Measurements from ENCODE around the gene DYNLRB1.

DNA sequence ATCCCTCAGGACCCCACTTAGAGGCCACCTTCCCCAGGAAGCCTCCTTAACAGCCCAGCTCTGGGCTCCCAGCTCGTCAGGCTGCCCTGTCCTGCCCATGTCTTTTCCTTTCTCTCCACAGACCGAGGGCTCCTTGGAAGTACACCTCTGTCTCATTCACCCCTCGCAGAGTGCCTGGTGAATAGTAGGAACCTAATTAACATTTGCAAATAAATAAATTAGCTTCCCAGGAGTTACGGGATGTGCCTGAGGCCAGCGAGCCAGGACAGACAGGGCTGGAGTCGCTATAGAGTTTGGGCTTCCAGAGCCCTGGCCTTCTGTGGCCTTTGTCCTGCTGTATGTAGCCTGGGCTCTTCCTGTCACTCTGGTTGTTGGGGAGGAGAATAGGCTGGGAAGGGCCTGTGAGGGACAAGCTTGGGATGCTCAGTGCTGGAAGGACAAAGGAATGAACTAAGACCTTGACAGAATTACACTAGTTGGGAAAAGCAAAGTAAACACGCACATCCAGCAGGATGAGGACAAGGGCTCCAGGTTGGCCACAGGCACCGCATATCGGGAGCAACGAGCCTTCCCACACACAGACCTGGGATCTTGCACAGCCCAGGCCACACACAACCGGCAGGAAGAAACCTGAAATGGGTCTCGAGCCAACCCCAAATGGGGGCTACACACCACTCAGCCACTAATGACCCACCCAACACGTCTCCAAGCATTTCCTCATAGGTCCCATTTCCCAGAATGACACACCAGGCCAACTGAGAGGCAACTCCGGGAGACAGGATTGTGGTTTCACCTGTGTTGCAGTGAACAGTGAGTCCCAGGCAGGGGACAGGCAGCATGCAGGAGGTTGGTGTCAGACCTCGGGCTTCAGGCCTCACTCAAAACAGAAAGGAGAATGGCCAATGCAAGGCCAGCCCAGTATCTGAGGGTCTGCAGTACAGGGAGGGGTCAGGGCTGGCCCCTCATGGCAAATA lies 52.0 kb downstream of the DYNLRB1 start:
- TF ChIP-seq, protein P1, sequence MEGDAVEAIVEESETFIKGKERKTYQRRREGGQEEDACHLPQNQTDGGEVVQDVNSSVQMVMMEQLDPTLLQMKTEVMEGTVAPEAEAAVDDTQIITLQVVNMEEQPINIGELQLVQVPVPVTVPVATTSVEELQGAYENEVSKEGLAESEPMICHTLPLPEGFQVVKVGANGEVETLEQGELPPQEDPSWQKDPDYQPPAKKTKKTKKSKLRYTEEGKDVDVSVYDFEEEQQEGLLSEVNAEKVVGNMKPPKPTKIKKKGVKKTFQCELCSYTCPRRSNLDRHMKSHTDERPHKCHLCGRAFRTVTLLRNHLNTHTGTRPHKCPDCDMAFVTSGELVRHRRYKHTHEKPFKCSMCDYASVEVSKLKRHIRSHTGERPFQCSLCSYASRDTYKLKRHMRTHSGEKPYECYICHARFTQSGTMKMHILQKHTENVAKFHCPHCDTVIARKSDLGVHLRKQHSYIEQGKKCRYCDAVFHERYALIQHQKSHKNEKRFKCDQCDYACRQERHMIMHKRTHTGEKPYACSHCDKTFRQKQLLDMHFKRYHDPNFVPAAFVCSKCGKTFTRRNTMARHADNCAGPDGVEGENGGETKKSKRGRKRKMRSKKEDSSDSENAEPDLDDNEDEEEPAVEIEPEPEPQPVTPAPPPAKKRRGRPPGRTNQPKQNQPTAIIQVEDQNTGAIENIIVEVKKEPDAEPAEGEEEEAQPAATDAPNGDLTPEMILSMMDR (IDR thresholded peaks at IDR 0.05; ENCODE audit: extremely low read depth in 1 of 2, insufficient read depth in 1 of 2, low read depth in 1 of 2, low read length in 2 of 2) = no peak
- TF ChIP-seq GATA2 (IDR thresholded peaks at IDR 0.05; ENCODE audit: insufficient read depth, insufficient read length, low read depth, low read length) (no peak), POLR2A (IDR thresholded peaks at IDR 0.05; ENCODE audit: low read depth, low read length) (no peak), EZH2 (IDR thresholded peaks at IDR 0.05; ENCODE audit: borderline replicate concordance, low read depth, low read length, severe bottlenecking) (no peak), JUN (IDR thresholded peaks at IDR 0.05; ENCODE audit: borderline replicate concordance, insufficient read depth, insufficient read length, low read depth) (no peak)
